Measurements from ENCODE around the gene FBXL16. TPM values are rescaled to one million over a fixed set of nuclear protein-coding genes. Genes with fewer than 3 reads are reported as not detected.

Gene FBXL16
- total and polyA plus RNA-seq, 2 donors (not counting 3 experiments of a cell fraction or from before 2014, with no cell fraction given) = 0.07 to 0.22 TPM

- peak within 1 kb of the TSS; percentile 60 for H2AFZ ChIP-seq (ENCODE audit: low read depth, low read length)
- TF ChIP-seq MYC (IDR thresholded peaks at IDR 0.05; ENCODE audit: low read depth, low read length) (no peak), EZH2 (IDR thresholded peaks at IDR 0.05; ENCODE audit: borderline replicate concordance, low read depth, low read length, severe bottlenecking) (no peak), POLR2A (IDR thresholded peaks at IDR 0.05; ENCODE audit: low read depth, low read length) (no peak), POLR2AphosphoS5 (IDR thresholded peaks at IDR 0.05; ENCODE audit: insufficient read depth, low read depth, low read length) (peak; percentile 26)
- peaks cover 10% of the 10 kb centered on the region for H3K4me1 ChIP-seq (ENCODE audit: control insufficient read depth, extremely low read depth, insufficient read depth, low read length)
- no peak within 1 kb of the TSS for H3K9ac ChIP-seq (replicated peaks; ENCODE audit: extremely low read depth, insufficient read depth, low read length)
- H3K27me3 ChIP-seq (ENCODE audit: control insufficient read depth in 2 of 2, insufficient read depth in 2 of 2, low read length in 2 of 2) = no peaks in the 10 kb centered on the region
- no peaks in the 10 kb centered on the region for H4K20me1 ChIP-seq (replicated peaks; ENCODE audit: control insufficient read depth, extremely low read depth, insufficient read depth, low read length)
- H3K27ac ChIP-seq (ENCODE audit: insufficient read depth, low read depth, low read length) = no peak within 1 kb of the TSS
- no TSS peak for BruUV-seq (replicated peaks)
- H3K9me1 ChIP-seq (replicated peaks; ENCODE audit: control insufficient read depth, extremely low read depth, insufficient read depth, low read length) = no peaks in the 10 kb centered on the region
- DNase-seq (ENCODE audit: low read depth, low spot score) (peak; percentile 78), FAIRE-seq (peak; percentile 84)
- intact Hi-C loops (cut with micrococcal nuclease) = loop anchor here (2.0 kb wide), 1 partner anchor 14 kb away; no protein-coding TSS in a partner anchor
- ChIA-PET POLR2A (no interaction called here), CTCF (interaction anchor here (0.6 to 3.0 kb wide), 9 partner anchors 8 to 342 kb away, joined by 3 to 67 read pairs (median 5); partner anchors contain the start of genes CCDC78, CHTF18, CIAO3 and HAGHL)
- dilution Hi-C loops (cut with MboI; ENCODE audit: extremely low pct_ligation_motif_present, low sequenced_read_pairs) = no loop called here
- H3K4me3 ChIP-seq (replicated peaks in 1 of 3; ENCODE audit: insufficient read depth in 1 of 3, low read depth in 1 of 3, low read length in 3 of 3) = peak within 1 kb of the TSS; percentile 42 to 58 (median 51)
- H3K4me2 ChIP-seq (ENCODE audit: insufficient read depth, low read length) = peak within 1 kb of the TSS; percentile 75
- H3K36me3 ChIP-seq (ENCODE audit: control insufficient read depth in 2 of 2, extremely low read depth in 1 of 2, insufficient read depth in 2 of 2, low read length in 2 of 2) = no peaks in the 10 kb centered on the region
- no peaks in the 10 kb centered on the region for H3K9me3 ChIP-seq (replicated peaks; ENCODE audit: control insufficient read depth, insufficient read depth, low read length)
- no peaks in the 10 kb centered on the region for H3K79me2 ChIP-seq (ENCODE audit: control insufficient read depth, insufficient read depth, low read length)
Measured at GRCh38 chr16:714558-715476, 9.2 kb upstream of the FBXL16 start, which contains the start of gene METRN. Gene METRN (plus strand): TSS chr16:715118. CDS start chr16:715290, 172 bp downstream.

- FAIRE-seq (no peak), DNase-seq (ENCODE audit: low read depth, low spot score) (no peak)
- Histone ChIP-seq H3K36me3 (ENCODE audit: control insufficient read depth in 2 of 2, extremely low read depth in 1 of 2, insufficient read depth in 2 of 2, low read length in 2 of 2) (no peaks in the 10 kb centered on the region), H3K27ac (ENCODE audit: insufficient read depth, low read depth, low read length) (no peak overlapping the region), H4K20me1 (replicated peaks; ENCODE audit: control insufficient read depth, extremely low read depth, insufficient read depth, low read length) (no peaks in the 10 kb centered on the region), H3K9me3 (replicated peaks; ENCODE audit: control insufficient read depth, insufficient read depth, low read length) (no peaks in the 10 kb centered on the region), H3K4me2 (ENCODE audit: insufficient read depth, low read length) (no peak overlapping the region), H3K4me3 (replicated peaks in 1 of 3; ENCODE audit: insufficient read depth in 1 of 3, low read depth in 1 of 3, low read length in 3 of 3) (no peak overlapping the region), H3K27me3 (ENCODE audit: control insufficient read depth in 2 of 2, insufficient read depth in 2 of 2, low read length in 2 of 2) (no peaks in the 10 kb centered on the region), H3K9ac (replicated peaks; ENCODE audit: extremely low read depth, insufficient read depth, low read length) (no peak overlapping the region), H3K4me1 (ENCODE audit: control insufficient read depth, extremely low read depth, insufficient read depth, low read length) (peaks cover 10% of the 10 kb centered on the region), H3K9me1 (replicated peaks; ENCODE audit: control insufficient read depth, extremely low read depth, insufficient read depth, low read length) (no peaks in the 10 kb centered on the region), H2AFZ (ENCODE audit: low read depth, low read length) (no peak overlapping the region), H3K79me2 (ENCODE audit: control insufficient read depth, insufficient read depth, low read length) (no peaks in the 10 kb centered on the region)
- CTCF ChIA-PET = interaction anchor here (3.0 kb wide), 1 partner anchor 71 kb away, joined by 67 read pairs; no protein-coding TSS in a partner anchor
- dilution Hi-C loops (cut with MboI; ENCODE audit: extremely low pct_ligation_motif_present, low sequenced_read_pairs) = no loop called here
- no peak for TF ChIP-seq CTCF (IDR thresholded peaks at IDR 0.05; ENCODE audit: extremely low read depth in 1 of 2, insufficient read depth in 1 of 2, low read depth in 1 of 2, low read length in 2 of 2)
- TF ChIP-seq JUN (IDR thresholded peaks at IDR 0.05; ENCODE audit: borderline replicate concordance, insufficient read depth, insufficient read length, low read depth) = no peak
- no peak for TF ChIP-seq POLR2A (IDR thresholded peaks at IDR 0.05; ENCODE audit: low read depth, low read length)
- TF ChIP-seq EZH2 (IDR thresholded peaks at IDR 0.05; ENCODE audit: borderline replicate concordance, low read depth, low read length, severe bottlenecking) = no peak
- TF ChIP-seq FOS (IDR thresholded peaks at IDR 0.05; ENCODE audit: borderline replicate concordance, insufficient read depth, low read length) = no peak
- no peak for TF ChIP-seq POLR2AphosphoS5 (IDR thresholded peaks at IDR 0.05; ENCODE audit: insufficient read depth, low read depth, low read length)
- no peak for TF ChIP-seq MYC (IDR thresholded peaks at IDR 0.05; ENCODE audit: low read depth, low read length)
- no peak for TF ChIP-seq GATA2 (IDR thresholded peaks at IDR 0.05; ENCODE audit: insufficient read depth, insufficient read length, low read depth, low read length)
- no peak for TF ChIP-seq MAX (IDR thresholded peaks at IDR 0.05; ENCODE audit: insufficient read depth, insufficient read length)
- no TSS peak for BruUV-seq (replicated peaks)
- intact Hi-C loops (cut with micrococcal nuclease) = loop anchor here (2.0 kb wide), 1 partner anchor 15 kb away; no protein-coding TSS in a partner anchor
- POLR2A ChIA-PET = no interaction called here
Measured at GRCh38 chr16:714079-714478, 8.5 kb upstream of the FBXL16 start.
